GM23248 (cell line): ENCODE measurements around the gene COL9A3.

Experiments
- EZH2 ChIP-seq: fragments of 200-600 bp; sonication (generic); IDR thresholded peaks from 2 replicates; pipeline ENCODE4 v1.6.1; 2018; ENCODE audit warnings: antibody characterized with exemption, mild to moderate bottlenecking; ENCODE audit not compliant: insufficient read depth, poor library complexity, severe bottlenecking
- EZH2phosphoT487 ChIP-seq: fragments of 200-600 bp; sonication (generic); IDR thresholded peaks from 2 replicates; pipeline ENCODE4 v1.6.1; 2018; ENCODE audit warnings: antibody characterized with exemption, moderate library complexity, mild to moderate bottlenecking, low read depth; ENCODE audit not compliant: insufficient read depth

DNA sequence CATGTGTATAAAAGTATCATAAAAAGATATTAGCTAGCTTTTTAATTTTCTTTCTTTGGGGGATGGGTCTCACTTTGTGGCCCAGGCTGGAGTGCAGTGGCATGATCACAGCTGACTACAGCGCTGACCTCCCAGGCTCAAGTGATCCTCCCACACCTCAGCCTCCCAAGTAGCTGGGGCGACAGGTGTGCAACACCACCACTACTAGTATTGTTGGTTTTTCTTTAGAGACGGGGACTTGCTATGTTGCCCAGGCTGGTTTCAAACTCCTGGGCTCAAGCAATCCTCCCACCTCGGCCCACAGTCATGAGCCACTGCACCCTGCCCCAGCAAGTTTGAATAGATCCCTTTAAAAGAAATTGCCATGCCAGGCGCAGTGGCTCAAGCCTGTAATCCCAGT, 38.3 kb downstream of the COL9A3 start:
- TF ChIP-seq EZH2phosphoT487 (no peak), EZH2 (no peak)
